GM18909 (cell line): ENCODE measurements around the gene SPAG6.
"Not testable (repeated sequence)": the region's sequence is repeated elsewhere in the genome, so short reads cannot be mapped to it uniquely, and the experiment has no call there.

ENCODE experiments used
- ATAC-seq: cut with Tn5 transposase; IDR thresholded peaks from one replicate; pipeline ENCODE4 v1.9.1; 2021; ENCODE audit warnings: mild to moderate bottlenecking; ENCODE audit not compliant: unreplicated experiment, poor library complexity

Gene SPAG6

GRCh38 chr10:22367471-22367870 is 22.2 kb downstream of the SPAG6 start:
- no peak for ATAC-seq

- no peak for ATAC-seq
These were observed 23.1 kb downstream of the SPAG6 start for GRCh38 chr10:22368402-22368801.

GRCh38 chr10:22368981-22369380 is 23.7 kb downstream of the SPAG6 start:
- ATAC-seq = no peak

- peak; percentile 53 for ATAC-seq
These were observed 24.3 kb downstream of the SPAG6 start for GRCh38 chr10:22369434-22370072.

GRCh38 chr10:22370320-22370719 is 25.0 kb downstream of the SPAG6 start:
- no peak for ATAC-seq

- ATAC-seq = no peak
These were observed 27.0 kb downstream of the SPAG6 start for GRCh38 chr10:22372298-22372697.

GRCh38 chr10:22372917-22373316 is 27.6 kb downstream of the SPAG6 start:
- no peak for ATAC-seq

GRCh38 chr10:22374489-22375126 is 29.3 kb downstream of the SPAG6 start:
- ATAC-seq = no peak

- ATAC-seq = peak; percentile 62
These were observed 33.8 kb downstream of the SPAG6 start for GRCh38 chr10:22379059-22379458.

- ATAC-seq = no peak
These were observed 36.0 kb downstream of the SPAG6 start for GRCh38 chr10:22381262-22381661.

- no peak for ATAC-seq
These were observed 41.2 kb downstream of the SPAG6 start for GRCh38 chr10:22386503-22386902.

GRCh38 chr10:22389856-22390589 is 44.7 kb downstream of the SPAG6 start:
- no peak for ATAC-seq

GRCh38 chr10:22391600-22391999 is 46.3 kb downstream of the SPAG6 start:
- no peak for ATAC-seq

GRCh38 chr10:22396195-22396594 is 50.9 kb downstream of the SPAG6 start:
- ATAC-seq = not testable (repeated sequence)

GRCh38 chr10:22406916-22407315 is 61.6 kb downstream of the SPAG6 start:
- ATAC-seq = not testable (repeated sequence)

GRCh38 chr10:22410394-22410793 is 65.1 kb downstream of the SPAG6 start:
- ATAC-seq = no peak

- no peak for ATAC-seq
These were observed 65.5 kb downstream of the SPAG6 start for GRCh38 chr10:22410846-22411245.

GRCh38 chr10:22414146-22414545 is 68.8 kb downstream of the SPAG6 start:
- no peak for ATAC-seq

- ATAC-seq = no peak
These were observed 69.8 kb downstream of the SPAG6 start for GRCh38 chr10:22415072-22415471.

- ATAC-seq = no peak
These were observed 72.5 kb downstream of the SPAG6 start for GRCh38 chr10:22417736-22418268.

- ATAC-seq = no peak
These were observed 75.7 kb downstream of the SPAG6 start for GRCh38 chr10:22420787-22421517.
